GM18498 (cell line): ENCODE results near the gene PTGES3L.
"Not testable (repeated sequence)": the region's sequence is repeated elsewhere in the genome, so short reads cannot be mapped to it uniquely, and the experiment has no call there.

Experiments
- ATAC-seq: cut with Tn5 transposase; IDR thresholded peaks from one replicate; pipeline ENCODE4 v1.9.1; 2021; ENCODE audit warnings: mild to moderate bottlenecking, moderate library complexity; ENCODE audit not compliant: unreplicated experiment

The PTGES3L gene

DNA sequence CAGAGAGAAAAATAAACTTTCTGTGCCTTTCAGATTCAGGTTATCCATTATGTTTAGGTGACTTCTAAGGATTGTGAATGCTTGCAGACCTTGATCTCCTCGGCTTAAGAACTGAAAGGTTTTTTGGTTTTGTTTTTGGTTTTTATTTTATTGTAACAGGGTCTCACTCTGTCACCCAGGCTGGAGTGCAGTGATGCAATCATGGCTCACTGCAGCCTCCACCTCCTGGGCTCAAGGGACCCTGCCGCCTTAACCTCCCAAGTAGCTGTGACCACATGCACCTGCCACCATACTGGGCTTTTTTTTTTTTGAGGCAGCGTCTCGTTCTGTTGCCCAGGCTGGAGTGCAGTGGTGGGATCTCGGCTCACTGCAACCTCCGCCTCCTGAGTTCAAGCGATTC, 56.4 kb downstream of the PTGES3L start:
- not testable (repeated sequence) for ATAC-seq

DNA sequence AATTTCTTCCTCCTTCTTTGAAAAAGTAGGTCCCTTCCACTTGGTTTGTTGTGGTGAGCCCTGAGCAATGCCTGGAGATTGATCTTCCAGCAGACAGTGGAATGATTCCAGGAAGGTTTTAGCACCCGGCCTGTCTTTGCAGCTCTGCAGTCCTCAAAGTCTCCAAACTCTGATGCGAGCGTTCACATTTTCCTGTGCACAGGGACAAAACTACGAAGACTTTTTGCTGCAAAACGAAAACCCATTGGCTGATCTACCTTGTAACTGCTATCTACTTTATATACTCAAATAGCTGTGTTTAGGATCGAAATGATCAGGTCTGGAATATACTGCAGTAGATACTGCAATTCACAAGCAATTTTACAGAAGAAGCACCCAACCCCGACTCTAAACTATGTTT, 57.6 kb downstream of the PTGES3L start:
- ATAC-seq: no peak

DNA sequence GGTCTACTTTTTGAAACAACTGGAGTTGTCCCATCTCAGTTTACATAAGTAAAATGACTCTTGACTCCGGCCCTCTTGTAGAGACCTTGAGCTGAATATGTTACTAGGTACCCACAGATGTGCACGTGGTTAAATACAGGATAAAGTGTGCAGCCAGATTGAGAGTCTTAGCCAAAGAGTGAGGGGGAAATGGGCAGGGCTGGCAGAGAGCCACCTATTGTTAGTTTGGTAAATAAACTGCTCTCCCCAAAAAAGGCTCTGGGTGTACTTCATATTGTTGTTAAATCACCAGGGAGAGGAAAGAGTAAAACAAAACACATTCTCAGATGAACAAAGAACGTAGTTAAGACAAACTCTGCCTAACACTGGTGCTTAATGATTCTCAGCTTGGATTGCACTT, 59.0 kb downstream of the PTGES3L start:
- no peak for ATAC-seq

DNA sequence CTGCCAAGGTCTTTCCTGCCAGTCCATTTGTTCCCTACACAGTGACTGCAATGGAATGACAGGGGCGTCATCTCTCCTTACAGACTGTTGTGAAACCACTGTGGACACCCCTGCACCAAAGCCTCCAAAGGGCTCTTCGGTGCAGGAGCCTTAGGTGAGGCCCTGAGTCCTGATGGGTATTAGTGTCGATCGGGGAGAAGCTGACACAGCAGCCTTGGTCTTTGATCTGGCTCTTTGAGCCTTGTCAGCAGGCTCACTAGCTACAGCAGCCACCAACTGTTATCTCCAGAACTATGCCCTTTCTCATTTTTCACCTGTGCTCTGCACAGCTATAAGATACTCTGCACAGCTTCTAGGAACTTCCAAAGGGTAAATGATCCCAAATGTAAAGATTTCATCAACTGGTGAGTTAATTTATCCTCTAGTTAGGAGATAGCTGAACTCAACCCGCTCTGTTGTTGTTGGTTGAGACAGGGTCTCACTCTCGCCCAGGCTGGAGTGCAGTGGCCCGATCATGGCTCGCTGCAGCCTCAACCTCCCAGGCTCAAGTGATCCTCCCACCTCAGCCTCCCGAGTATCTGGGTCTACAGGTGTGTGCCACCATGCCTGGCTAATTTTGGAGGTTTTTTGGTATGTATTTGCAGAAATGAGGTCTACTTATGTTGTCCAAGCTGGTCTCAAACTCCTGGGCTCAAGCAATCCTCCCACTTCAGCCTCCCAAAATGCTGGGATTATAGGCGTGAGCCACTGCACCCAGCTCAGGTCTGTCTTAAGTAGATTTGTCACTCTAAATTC, 59.6 kb downstream of the PTGES3L start:
- no peak for ATAC-seq

DNA sequence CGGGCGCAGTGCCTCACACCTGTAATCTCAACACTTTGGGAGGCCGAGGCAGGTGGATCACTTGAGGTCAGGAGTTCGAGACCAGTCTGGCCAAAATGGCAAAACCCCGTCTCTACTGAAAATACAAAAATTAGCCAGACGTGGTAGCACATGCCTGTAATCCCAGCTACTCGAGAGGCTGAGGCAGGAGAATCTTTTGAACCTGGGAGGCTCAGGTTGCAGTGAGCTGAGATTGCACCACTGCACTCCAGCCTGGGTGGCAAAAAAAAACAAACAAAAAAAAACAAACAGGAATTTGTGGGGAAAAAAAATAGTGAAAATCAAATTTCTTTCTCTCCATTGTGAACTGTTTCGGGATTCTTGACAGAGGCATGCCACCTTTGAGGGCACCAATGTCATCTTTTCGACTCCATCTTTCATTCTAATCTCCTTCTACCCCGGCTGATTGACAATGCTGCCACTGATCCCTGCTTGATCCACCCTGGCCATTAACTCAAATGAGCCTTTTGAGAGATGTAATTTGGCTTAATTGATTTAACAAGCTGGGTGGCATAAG, 60.3 kb downstream of the PTGES3L start:
- not testable (repeated sequence) for ATAC-seq

DNA sequence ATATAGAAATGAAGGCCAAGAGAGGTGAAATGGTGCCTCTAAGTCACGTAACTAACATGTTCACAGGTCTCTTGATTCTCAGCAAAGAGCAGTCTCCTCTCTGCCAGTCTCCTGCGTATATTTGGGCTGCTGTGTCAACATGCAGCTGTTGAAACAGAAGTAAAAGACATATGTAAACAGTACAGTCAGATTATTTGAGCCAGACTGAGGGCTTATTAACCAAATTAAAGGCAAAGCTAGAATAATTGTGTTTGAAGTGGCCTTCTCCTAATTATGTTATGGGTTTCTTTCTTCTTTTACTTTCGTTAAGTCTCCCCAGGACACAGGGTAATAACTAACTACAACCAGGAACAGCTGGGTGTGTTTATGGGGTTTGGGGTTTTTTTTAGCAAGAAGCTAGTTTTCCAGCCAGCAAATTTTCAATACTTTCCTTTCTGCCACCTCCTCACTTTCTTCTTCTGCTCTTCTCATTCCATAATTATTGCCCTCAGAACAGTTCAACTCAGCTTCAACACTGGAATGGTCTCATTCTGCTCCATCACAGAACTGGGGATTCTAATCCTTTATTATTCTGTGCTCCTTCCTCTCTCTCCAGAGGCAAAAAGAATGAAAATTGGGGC, 60.9 kb downstream of the PTGES3L start:
- no peak for ATAC-seq
